NCI-H82 (cell line): ENCODE results near the gene MFAP3.
A peak's percentile ranks its signal among the peaks of the same experiment; 100 is the strongest.
"Not testable (repeated sequence)": the region's sequence is repeated elsewhere in the genome, so short reads cannot be mapped to it uniquely, and the experiment has no call there.

Source experiments
- DNase-seq: peaks from one replicate; lab custom pipeline; 2025; lab: John Stamatoyannopoulos, UW

The MFAP3 gene

GRCh38 chr5:154038707-154039457, at the start of gene MFAP3, which contains the start of gene FAM114A2:
Gene MFAP3 (plus strand): TSS chr5:154038967. CDS start chr5:154049723, 10,756 bp downstream.
Gene FAM114A2 (minus strand): TSS chr5:154038910. CDS start chr5:154034953, 3,957 bp downstream.
- peak; percentile 92 for DNase-seq

DNA sequence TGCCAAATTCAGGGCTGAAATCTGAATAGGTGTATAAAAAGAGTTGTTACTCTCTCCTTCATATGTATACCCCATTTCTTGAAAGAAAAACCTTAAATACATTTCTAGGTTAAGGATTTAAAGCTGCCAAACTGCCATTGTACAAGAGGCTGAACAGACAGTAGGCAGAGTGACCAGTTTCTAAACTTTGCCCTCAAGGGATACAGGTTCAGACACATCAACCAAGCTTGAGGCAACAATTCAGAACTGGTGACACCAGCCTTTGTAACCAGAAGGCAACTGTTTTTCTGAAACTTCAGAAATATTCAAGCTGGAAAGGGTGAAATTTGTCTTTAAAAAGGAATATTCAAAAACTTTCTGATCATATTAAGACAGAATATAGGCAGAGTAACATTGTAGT, 47.6 kb upstream of the MFAP3 start:
- DNase-seq = no peak

GRCh38 chr5:153998010-153998409, 40.8 kb upstream of the MFAP3 start:
- DNase-seq = no peak

DNA sequence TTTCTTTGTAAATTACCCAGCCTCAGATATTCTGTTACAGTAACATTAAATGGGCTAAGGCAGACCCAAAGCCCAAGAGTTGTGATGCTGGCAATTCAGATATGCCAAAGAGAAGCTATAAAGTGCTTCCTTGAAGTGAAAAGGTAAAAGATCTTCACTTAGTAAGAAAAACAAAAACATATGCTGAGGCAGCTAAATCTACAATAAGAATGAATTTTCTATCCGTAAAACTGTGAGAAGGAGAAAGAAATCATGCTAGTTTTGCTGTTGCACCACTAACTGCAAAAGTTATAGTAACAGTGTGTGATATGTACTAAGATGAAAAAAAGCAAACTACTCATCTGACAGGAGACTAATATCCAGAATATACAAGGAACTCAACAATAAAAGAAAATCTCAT, 40.0 kb upstream of the MFAP3 start:
- no peak for DNase-seq

GRCh38 chr5:153999995-154000394, 38.8 kb upstream of the MFAP3 start:
- DNase-seq = no peak

DNA sequence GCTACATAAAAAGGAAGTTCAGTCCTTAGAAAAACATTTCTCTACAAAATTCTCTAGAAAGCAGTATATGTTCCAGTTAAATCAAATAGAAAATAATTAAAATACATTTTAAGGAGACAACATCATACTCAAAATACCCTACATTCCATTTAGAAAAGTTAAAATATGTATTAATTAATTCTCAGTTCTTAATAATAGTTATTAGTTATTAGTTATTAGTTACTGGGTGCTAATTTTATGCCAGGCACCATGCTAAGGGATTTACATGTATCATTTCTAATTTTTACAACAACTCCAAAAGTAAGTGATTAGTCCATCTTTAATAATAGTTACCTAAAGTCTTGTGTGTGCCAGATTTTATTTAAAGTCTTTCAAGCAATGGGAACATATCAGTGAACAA, 38.1 kb upstream of the MFAP3 start:
- DNase-seq = no peak

DNA sequence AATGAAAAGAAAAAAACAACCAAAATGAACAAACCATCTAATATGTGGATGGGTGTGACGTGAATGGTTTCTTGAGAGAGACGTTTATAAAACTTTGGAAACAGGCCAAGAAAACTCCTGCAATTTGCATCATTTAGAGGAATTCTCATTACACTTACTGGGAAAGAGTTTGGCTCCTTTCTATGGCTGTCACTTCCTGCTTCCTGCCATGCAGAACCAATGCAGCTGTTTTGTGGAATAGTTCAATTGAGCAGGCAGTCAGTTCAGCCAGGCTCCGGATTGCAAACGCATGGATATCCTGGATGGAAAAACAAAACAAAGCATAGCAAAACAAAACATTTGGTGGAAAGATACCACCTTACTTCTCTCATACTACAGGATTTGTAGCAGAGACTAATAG, 36.7 kb upstream of the MFAP3 start:
- DNase-seq = no peak

GRCh38 chr5:154002511-154003020, 36.2 kb upstream of the MFAP3 start:
- DNase-seq = no peak

GRCh38 chr5:154005648-154006047, 33.1 kb upstream of the MFAP3 start:
- DNase-seq = no peak

DNA sequence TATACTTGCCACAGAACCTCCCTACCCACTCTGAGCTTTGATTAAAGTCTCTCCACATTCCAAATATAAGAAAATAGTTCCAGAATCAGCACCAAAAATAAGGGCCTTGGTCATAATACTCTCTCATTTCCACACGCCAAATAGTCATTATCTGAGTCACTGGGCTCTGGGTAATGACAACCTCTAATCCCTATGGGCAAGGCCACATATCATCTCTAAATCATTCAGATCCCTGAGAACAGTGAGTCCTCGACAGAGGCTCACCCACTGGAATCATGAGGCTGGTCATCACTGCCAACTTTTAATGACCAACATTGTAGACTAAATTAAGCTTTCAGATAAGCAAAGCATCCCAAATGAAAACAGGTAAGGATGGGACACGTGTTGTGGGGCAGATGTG, 28.1 kb upstream of the MFAP3 start:
- no peak for DNase-seq

- DNase-seq = no peak
Measured at GRCh38 chr5:154015071-154015693, 23.6 kb upstream of the MFAP3 start.

DNA sequence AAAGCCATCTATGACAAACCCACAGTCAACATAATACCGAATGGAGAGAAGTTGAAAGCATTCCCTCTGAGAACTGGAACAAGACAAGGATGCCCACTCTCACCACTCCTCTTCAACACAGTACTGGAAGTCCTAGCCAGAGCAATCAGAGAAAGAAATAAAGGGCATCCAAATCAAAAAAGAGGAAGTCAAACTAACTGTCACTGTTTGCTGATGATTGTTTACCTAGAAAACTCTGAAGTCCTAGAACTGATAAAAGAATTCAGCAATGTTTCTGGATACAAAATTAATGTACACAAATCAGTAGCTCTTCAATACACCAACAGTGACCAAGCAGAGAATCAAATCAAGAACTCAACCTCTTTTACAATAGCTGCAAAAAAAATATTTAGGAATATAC, 19.8 kb upstream of the MFAP3 start:
- DNase-seq = not testable (repeated sequence)

DNA sequence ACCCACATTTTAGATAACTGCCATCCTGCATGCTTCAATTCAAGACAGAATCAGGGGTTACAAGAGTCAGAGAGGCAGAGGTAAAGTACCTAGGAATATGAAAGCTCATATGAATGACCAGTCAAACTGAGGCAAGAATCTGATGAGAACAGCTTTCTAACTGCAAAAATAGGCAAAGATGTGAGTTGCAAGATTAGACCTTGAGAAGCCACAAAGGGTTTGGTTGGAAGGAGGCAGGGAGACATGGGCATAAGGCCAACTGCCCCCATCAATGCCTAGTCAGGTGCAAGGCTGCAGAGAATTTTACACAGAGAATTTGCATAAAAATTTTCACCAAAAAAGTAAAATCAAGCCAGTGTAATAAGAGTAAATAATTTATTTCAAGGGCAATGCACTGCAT, 12.8 kb upstream of the MFAP3 start:
- no peak for DNase-seq

- DNase-seq = no peak
Measured at GRCh38 chr5:154031937-154032489, 6.8 kb upstream of the MFAP3 start.

GRCh38 chr5:154034944-154035343, 3.8 kb upstream of the MFAP3 start:
- DNase-seq = no peak

- peak; percentile 52 for DNase-seq
Measured at GRCh38 chr5:154038261-154038706, 483 bp upstream of the MFAP3 start.

GRCh38 chr5:154039458-154039829, 677 bp downstream of the MFAP3 start:
- peak; percentile 39 for DNase-seq

DNA sequence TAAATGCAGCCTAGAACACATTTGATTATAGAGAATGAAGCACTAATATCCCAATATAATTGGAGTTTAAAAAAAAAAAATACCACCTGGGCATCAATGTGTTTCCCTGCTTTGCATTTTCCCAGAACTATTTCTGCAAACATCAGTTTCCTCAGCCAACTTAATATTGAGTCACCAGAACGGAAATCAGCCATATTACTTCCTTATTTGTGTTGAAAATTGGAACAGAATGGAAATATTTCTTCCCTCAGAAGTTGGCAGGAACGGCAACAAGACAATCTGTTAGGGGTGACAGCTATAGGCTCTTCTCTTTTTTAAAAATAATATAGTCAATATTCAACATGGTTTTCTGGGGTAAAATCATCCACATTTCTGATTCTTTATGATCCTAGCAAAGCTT, 4.0 kb downstream of the MFAP3 start:
- DNase-seq = no peak

GRCh38 chr5:154044099-154044498, 5.3 kb downstream of the MFAP3 start:
- no peak for DNase-seq

DNA sequence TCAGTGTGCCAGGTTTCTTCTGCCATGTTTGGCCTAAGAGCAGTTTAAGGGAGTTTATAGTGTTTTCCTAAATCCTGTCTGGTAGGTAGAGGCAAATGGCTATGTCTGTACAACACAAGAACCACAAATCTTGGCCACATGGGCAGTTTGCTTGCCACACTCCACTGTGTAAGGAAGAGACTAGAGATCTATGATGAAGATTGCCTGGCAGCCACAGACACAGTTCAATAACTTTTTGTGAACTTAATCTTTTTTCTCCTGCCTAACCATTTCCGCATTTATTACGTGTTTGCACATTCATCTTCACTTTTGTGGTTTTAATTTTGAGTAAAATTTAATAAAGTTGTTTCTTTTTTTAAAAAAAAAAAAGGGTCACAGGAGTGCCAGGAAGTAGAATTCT, 5.8 kb downstream of the MFAP3 start:
- DNase-seq = no peak

GRCh38 chr5:154046486-154046885, 7.7 kb downstream of the MFAP3 start:
- no peak for DNase-seq

DNA sequence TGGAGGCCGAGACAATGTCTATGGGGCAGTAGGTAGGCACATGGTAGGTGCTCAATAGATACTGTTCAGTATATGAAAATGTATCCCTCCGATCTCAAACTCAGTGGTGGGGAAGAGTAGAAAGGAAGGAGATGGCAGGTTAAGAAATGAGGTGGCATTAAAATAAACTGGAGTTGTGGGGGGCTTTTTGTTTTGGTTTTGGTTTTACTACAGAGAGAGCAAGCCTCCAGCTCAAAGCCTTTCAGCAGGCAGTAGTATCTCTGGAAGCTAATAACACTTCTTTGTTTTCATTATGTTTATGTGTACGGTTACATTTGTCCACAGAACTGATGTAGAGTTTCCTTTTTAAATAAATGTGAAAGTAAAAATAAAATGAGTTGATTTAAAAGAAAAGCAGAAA, 8.6 kb downstream of the MFAP3 start:
- no peak for DNase-seq

GRCh38 chr5:154049636-154050035, 10.9 kb downstream of the MFAP3 start:
- no peak for DNase-seq
